Stimulated activated CD4-positive, alpha-beta T cell treated with anti-CD3 and anti-CD28 coated beads, Interleukin-1b, Interleukin-23, amount 100 ng/mL, for 24 hours (primary cell): Measurements from ENCODE around the gene ALKBH4.
"Not testable (repeated sequence)": the region's sequence is repeated elsewhere in the genome, so short reads cannot be mapped to it uniquely, and the experiment has no call there.

Experiments
- DNase-seq, 4 experiments: peaks; one replicate each; pipeline ENCODE4 v3.0.0-alpha.2; 2020; ENCODE audit warnings: low read depth in 4 of 4, low spot score in 1 of 4

The ALKBH4 gene

DNA sequence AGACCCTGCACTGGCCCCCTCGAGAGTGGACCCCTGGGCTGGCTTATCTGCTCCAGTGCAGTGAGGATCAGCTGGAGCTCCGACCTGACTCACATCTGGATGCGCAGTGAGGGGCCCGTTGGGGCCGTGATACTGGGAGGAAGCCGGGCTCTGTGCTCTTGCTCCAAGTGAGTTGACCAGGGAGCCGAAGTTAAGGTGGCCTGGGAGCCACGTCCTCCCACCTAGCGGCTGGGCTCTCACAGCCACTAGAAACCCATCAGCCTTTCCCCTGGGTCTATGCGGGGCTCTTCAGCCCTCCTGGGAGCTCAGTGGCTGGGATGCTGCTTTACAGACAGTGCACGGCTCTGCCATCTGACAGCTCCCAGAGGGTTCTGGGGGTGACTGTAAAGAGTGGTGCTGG, 9.1 kb downstream of the ALKBH4 start:
- DNase-seq: no peak

DNA sequence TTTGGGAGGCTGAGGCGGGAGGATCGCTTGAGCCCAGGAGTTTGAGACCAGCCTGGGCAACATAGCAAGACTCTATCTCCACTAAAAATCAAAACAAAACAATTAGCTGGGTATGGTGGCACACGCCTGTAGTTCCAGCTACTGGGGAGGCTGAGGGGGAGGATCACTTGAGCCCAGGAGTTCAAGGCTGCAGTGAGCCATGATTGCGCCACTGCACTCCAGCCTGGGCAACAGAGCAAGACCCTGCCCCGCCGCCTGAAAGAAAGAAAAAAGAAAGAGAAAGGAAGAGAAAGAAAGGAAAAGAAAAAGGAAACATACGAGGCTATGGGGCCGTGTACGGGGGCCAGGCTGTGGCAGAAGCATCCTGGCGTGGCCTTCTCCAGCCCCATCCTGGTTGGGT, 9.7 kb downstream of the ALKBH4 start:
- DNase-seq: not testable (repeated sequence)

DNA sequence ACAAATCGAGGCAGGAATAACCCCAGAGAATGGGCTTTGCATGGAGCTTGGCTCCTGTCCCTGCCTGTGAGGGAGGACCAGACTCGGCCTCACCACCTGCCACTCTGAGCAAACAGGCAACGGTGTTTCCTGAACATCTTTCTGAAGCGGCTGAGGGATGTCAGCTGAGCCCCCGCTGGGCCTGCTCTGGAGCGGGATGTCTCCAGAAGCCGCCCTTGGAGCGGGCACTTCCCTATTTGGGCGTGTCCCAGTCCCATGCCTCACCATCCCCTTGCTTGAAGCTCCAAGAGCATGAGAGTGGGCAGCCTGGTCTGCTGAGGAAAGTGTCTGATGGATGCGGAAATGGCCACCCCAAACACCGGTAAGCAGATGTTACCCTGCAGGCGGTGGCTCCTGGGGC, 10.2 kb downstream of the ALKBH4 start:
- no peak for DNase-seq

DNA sequence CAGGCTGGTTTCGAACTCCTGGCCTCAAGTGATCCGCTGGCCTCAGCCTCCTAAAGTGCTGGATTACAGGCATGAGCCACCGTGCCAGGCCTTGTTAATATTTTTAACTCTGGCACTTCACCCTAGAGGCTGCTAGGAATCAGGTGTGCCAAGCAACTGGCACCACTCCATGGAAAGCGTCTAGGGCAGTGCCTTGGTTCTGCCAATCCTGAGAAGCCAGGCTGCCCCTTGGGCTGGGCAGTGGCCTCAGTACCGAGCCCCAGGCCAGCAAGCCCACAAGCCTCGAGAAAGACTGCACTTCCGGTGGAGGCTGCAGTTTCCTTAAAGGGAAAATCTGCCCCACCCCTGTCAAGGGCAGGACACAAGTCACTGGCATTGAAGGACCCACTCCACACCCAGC, 11.3 kb downstream of the ALKBH4 start:
- no peak for DNase-seq

DNA sequence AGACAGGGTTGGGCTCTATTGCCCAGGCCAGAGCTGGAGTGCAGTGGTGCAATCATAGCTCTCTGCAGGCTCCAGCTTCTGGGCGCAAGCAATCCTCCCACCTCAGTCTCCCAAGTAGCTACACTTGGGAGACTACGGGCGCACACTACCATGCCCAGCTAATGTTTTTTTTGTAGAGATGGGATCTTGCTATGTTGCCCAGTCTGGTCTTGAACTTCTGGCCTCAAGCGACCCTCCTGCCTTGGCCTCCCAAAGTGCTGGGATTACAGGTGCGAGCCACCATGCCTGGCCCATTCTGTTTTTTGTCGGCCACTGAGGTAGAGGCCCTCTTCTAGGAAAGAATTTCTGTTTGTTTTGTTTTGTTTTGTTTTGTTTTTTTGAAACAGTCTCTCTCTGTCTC, 12.2 kb downstream of the ALKBH4 start:
- DNase-seq: no peak

DNA sequence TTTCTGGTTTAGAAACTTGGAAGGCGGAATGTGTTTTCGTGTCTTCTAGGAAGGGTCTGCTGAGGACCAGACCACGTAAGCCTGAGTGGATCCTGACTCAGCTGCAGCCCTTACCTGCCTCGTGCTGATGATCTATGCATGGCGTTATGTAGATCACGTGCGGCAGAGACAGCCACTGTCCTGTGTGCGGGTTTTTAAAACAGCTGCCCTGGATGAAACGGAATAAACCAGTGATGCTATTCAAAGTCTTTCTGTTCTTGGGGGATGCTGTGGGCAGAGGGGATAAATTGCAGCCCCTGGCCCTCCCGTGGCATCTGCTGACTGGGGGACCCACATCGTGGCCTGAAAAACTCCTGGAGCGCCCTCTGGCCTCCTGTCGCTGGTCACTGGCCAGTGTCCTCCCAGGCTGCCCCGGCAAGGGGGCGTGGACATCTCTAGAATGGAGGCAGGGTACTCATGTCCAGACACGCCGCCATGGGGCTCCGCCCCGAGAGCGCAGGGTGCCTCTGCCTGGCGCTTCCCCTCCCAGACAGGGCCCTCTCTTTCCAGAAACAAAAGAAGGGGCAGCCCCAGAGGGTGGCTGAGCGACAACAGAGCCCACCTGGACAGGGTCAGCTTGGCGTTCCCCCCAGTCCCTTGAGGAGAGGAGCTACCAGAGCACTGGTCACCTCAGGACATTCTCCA, 13.2 kb downstream of the ALKBH4 start:
- no peak for DNase-seq

DNA sequence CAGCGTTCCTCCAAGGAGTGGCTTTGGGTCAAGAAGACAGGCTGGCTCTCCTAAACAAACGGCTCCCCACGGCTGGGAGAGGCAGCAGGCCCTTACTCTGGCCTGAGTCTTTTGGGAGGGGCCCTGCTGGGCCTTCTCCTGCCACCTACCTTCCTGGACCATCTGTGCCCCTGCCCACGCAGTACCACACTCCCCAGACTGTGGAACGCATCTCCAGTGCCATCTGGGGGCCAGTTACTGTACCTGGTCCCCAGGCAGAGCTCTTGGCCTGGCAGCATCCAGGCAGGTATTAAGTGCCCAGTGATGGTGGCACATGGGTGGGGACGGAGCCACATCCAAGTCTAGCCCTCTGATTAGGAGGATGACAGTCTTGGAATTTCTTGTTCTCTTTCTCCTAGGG, 14.4 kb downstream of the ALKBH4 start:
- DNase-seq: no peak

DNA sequence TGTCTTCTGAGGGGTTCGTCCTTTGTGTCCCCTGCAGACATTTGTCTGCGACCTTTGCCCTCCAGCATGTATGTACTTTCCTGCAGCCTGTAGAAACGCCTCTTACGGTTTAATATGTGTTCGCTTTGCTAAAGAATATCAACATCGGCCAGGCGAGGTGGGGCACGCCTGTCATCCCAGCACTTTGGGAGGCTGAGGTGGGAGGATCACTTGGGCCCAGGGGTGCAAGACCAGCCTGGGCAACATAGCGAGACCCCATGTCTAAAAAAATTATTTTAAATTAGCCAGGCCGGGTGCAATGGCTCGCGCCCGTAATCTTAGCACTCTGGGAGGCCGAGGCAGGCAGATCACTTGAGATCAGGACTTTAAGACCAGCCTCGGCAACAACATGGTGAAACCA, 15.5 kb downstream of the ALKBH4 start:
- DNase-seq: no peak

DNA sequence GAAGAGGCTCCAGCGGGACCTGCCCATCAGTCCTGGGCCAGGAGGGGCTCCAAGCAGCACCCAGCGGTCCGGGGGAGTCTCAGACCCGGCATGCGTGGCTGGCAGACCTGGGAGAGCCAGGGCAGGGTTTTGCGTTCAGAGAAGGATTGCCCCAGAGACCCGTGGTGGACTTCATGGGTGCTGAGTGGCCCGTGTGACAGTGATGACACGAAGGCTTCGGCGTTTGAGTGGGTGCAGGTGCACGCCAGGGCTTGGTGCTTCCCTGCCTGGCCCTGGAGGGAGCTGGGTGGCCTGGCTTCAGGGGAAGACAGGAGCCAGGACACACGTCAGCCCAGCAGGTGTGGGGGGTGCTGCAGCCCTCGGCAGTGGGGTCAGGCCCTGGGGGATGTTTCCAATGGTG, 17.4 kb downstream of the ALKBH4 start:
- no peak for DNase-seq

DNA sequence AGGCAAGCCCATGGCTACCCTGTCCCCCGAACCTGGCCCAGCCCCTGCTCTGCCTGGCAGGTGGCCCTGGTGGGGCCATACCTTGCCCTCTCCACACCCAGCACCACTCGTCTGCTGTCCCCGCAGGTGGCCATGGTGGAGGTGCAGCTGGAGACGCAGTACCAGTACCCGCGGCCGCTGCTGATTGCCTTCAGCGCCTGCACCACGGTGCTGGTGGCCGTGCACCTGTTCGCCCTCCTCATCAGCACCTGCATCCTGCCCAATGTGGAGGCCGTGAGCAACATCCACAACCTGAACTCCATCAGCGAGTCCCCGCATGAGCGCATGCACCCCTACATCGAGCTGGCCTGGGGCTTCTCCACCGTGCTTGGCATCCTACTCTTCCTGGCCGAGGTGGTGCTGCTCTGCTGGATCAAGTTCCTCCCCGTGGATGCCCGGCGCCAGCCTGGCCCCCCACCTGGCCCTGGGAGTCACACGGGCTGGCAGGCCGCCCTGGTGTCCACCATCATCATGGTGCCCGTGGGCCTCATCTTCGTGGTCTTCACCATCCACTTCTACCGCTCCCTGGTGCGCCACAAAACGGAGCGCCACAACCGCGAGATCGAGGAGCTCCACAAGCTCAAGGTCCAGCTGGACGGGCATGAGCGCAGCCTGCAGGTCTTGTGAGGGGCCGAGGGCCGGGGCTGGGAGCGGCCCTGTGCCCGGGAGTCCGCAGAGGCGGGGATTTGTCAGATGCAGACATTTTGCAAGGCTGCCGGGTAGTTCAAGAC, 18.1 kb downstream of the ALKBH4 start:
- DNase-seq: no peak

DNA sequence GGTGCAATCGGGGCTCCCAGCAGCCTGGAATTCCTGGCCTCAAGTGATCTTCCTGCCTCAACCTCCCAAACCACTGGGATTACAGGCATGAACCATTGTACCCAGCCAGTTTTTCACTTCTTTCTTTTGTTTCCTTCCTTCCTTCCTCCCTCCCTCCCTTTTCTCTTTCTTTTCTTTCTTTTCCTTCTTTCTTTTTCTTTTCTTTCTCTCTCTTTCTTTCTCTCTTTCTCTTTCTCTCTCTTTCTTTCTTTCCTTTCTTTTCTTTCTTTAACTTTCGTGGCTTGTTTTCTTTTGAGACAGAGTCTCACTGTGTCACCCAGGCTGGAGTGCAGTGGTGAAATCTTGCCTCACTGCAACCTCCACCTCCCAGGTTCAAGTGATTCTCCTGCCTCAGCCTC, 19.0 kb downstream of the ALKBH4 start:
- DNase-seq: no peak

DNA sequence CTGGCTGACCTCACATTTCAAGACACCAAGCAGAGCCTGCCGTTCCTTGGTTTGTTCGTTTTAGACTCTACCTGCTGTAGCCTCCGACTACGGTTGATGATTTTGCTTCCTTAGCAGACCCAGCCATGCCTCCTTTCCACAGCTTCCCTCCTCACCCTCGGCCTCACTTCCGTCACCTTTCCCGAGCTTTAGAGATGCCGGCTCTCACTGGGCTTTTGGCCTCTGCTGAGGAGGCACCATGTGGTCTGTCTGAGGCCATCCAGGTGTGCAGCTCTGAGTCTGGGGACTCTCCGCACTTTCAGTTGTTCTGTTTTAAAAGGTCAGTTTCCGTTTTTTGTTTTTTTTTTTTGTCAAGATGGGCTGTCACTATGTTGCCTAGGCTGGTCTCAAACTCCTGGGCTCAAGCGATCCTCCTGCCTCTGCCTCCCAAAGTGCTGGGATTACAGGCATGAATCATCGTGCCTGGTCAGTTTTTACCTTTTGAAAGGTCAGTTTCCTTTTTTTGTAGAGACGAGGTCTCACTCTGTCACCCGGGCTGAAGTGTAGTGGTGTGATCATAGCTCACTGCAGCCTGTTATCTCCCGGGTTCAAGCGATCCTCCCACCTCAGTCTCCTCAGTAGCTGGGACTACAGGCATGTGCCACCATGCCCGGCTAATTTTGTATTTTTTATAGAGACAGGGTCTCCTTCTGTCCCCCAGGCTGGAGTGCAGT, 19.5 kb downstream of the ALKBH4 start:
- no peak for DNase-seq

DNA sequence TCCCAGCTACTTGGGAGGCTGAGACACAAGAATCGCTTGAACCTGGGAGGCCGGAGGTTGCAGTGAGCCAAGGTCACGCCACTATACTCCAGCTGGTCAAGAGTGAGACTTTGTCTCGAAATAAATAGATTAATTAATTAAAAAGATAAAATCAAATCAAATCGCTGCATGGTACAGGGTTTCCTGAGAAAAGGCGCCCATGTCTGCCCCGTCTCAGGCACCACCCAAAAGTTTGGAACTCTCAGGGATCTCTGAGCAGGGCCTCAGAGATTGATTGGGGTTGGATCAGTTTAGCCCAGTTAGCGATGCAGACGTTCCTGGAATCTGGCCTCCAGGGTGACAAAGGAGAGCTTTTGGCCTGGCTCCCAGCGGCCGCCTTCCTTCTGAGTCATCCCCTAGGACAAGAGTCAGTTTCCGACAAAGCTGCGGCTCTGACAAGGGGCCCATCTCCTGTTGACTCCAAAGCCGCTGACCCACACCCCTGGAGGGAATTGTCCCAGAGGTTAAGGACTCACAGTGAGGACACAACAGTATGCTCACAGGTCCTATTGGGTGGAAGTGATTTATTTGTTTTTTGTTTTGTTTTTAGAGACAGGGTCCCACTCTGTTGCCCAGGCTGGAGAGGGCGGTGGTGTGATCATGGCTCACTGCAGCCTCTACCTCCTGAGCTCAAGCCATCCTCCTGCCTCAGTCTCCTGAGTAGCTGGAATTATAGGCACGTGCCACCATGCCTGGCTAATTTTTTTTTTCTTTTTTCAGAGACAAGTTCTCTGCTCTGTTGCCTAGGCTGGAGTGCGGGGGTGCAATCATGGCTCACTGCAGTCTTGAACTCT, 24.5 kb downstream of the ALKBH4 start:
- no peak for DNase-seq

DNA sequence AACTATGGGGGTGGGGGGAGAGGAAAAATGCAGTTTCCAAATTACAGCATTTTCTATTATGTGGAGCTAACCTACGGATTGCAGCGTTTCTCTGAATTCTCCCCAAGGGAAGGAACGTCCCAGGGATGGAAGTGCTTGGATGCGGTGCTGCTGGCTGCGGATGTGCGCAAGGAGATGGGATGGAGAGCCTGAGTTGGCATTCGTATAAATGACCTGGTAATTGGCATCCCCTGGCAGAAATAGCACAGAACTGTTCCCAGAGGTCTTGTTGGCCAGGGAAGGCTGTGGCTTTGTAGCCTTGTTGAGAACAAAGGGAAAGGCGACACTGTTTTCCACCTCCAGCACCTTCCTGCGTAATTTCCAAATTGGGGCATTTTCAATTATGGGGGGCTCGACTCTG, 28.5 kb downstream of the ALKBH4 start:
- DNase-seq: no peak

DNA sequence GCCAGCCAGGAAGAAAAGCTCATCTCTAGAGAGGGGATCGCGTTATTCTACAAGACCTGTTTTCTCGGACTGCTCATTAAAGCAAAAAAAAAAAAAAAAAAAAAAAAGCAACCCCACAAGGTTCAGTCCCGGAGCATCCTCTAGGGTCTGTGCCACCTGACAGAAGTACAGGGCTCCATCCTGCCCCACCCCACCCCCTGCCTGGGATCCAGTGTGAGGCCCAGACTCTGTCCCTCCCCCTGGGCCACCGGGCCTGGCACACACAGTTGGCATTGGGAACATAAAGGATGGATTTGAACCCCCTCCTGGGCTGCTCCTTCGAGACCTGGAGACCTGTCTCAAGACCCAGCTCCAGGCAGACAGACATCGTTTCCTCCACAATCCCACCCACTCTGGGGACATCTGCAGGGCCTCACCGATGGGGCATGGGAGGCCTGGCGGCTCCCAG, 30.6 kb downstream of the ALKBH4 start:
- no peak for DNase-seq

DNA sequence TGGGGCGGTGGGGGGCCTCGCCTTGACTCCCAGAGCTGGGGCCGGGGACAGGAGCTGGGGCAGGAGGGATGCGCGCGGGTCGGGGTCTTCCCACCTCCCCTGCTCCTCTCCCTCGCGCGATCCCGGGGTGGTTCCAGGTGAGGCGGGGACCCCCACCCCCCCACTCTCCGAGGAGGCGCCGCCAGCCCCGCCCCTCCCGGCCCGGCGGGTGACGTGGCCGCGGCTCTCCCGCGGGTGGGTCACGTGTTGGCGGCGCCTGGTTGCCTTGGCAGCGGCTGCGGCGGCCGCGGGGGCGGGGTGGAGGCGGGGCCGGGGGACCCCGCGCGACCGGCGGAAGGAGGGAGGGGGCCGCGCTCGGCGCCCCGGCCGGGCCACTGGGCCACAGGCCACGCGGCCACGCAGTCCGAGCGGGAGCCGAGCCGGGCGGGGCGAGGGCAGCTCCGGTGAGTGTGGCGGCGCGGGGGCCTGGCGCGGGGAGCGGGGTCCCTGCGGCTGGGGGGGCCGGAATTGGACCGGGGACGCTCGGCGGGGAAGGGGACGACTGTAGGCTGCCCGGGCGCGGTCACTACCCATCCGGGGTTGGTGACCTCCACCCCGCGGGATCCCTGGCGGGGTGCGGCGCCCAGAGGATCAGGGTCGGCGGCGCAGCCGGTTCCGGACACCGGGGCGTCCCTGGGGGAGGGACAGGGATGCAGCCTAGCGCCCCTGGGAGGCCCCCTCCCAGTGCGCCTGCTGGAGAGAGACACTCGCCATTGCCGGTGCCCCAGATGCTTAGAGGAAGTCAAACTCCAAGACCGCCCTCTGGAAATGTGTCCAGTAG, 31.2 kb downstream of the ALKBH4 start, which contains the start of gene ORAI2:
ORAI2 (plus strand) TSS at position 357 of the 820 bp plus-strand sequence. CDS start 5,382 bp downstream, outside the sequence.
- DNase-seq: peak; percentile 64 to 82 (median 76)

DNA sequence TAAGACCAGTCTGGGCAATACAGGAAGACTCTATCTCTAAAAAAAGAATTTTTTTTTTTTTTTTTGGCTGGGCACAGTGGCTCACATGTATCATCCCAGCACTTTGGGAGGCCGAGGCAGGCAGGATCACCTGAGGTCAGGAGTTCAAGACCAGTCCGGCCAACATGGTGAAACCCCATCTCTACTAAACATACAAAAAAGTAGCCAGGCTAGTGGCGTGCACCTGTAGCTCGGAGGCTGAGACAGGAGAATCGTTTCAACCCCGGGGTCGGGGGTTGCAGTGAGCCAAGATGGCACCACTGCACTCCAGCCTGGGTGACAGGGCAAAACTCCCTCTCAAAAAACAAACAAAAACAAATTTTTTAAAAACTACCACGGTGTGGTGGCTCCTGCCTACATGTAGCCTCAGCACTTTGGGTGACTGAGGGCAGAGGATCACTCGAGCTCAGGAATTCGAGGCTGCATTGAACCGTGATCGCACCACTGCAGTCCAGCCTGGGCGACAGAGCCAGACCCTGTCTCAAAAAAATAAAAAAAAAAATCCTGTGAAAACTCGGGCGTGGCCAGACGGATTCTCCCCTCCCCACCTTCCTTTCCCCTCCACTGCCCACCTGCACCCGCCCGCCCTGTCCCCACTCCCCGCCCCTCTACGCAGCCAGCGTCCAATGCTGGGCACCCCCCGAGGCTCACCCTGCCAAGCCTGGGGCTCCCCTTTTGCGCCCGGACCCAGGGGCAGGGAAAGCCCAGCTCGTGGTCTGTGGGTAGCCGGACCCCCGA, 32.0 kb downstream of the ALKBH4 start:
- DNase-seq: no peak

DNA sequence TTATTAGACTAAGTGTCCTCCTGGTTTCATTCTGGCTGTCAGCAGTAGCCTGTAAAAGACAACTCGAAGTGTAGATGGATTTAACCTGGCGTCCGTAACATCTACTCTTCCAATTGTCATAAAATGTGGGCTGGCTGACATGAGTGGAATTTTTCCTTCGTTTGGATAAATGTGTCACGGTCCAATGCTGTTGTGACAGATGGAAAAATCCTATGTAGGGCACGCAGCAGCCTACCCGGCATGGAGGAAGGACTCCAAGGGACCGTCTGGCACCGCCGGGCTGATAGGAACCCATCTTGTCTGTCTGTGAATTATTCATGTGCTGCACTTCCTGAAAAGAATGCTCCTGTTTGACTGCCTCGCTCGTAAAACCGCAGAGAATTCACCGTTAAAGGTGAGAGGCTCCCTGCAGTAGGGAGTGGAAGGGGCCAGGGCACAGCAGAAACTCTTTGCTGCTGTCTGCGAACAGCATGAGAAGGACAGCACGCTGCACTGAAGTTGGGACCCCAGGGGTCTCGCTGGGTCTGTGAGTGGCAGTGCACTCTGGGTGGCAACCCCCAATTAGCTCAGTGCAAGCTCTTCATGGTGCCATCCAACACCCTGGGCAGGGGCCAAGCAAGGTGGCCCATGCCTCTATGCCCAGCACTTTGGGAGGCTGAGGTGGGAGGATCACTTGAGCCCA, 32.9 kb downstream of the ALKBH4 start:
- DNase-seq: peak in 1 of 4 experiments; percentile 33
